SJCRH30 (cell line): ENCODE data around the gene KIF18A. TPM values are rescaled to one million over a fixed set of nuclear protein-coding genes. Genes with fewer than 3 reads are reported as not detected.
"Not testable (repeated sequence)": the region's sequence is repeated elsewhere in the genome, so short reads cannot be mapped to it uniquely, and the experiment has no call there.

ENCODE experiments used
- DNase-seq, 2 experiments: peaks; one replicate each; pipeline ENCODE4 v3.0.0-alpha.2; 2015 to 2020
- H3K27ac ChIP-seq: fragments of 250-450 bp; sonication (Bioruptor Pico); 2 replicates; pipeline ENCODE4 v1.5.1; 2020; ENCODE audit warnings: mild to moderate bottlenecking, moderate library complexity
- H3K27me3 ChIP-seq: fragments of 250-450 bp; sonication (Bioruptor Pico); 2 replicates; pipeline ENCODE4 v1.5.1; 2020; ENCODE audit warnings: mild to moderate bottlenecking, moderate library complexity
- H3K36me3 ChIP-seq: fragments of 250-450 bp; sonication (Bioruptor Pico); 2 replicates; pipeline ENCODE4 v1.5.1; 2020; ENCODE audit warnings: mild to moderate bottlenecking, moderate library complexity
- H3K4me1 ChIP-seq: fragments of 250-450 bp; sonication (Bioruptor Pico); 2 replicates; pipeline ENCODE4 v1.5.1; 2020; ENCODE audit warnings: mild to moderate bottlenecking, moderate library complexity
- H3K4me3 ChIP-seq: fragments of 250-450 bp; sonication (Bioruptor Pico); 2 replicates; pipeline ENCODE4 v1.5.1; 2020; ENCODE audit warnings: mild to moderate bottlenecking, moderate library complexity
- H3K9me3 ChIP-seq: fragments of 250-450 bp; sonication (Bioruptor Pico); replicated peaks from 2 replicates; pipeline ENCODE4 v1.5.1; 2020; ENCODE audit warnings: mild to moderate bottlenecking, moderate library complexity
- total RNA-seq: library from RNA; depleted of rRNA; stranded (reverse); fragments of >200 nt; shearing (Covaris generic); gene quantifications from 2 replicates; pipeline ENCODE4 v1.2.3, GENCODE V29; 2014; rRNA removed

KIF18A gene
- total RNA-seq = 34.1 and 45.0 TPM in 2 replicates

DNA sequence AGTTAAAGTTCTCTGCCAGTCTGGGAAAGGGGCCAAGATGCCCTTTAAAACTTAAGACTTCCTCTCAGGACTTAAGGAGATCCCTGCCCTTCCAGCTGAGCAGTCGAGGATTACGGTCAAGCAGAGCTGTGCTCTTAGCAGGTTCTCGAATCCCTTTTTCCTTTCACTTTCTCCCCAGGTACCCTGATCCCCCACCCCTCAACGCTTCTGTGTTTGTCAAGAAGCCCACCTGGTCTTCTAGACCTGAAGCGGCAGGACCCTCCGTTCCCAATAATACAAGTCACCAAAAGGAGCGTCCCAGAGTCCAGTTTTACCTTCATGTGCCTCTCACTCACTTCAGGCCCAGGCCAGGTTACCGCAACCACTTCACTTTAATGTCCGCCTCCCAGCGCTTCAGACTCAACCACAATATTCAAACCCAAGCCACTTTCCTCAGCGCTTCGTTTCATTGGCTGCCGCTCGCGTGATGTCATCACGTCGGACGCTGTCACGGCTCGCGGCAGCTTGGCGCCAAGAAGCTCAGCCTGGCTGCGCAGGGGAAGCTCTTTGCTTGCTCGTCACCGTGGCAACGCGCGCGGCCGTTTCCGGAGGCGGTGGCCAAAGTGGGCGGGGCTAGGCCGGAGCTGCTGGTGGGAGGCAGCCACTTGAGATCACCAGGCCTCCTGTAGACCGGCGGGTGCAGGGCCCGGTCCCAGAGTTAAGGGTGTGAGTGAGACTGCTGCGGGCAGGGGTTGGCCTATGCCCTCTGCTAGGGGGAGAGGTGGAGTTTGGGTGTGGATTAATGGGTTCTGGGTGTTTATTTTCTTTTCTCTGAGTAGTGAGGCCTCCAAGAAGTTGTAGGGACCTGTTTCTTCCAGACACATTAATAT is at the start of gene KIF18A, which contains the start of gene METTL15:
TSS of gene KIF18A (minus strand) at position 407 of the 869 bp plus-strand sequence. CDS start 10,209 bp downstream, outside the sequence.
TSS of gene METTL15 (plus strand) at position 639 of the 869 bp plus-strand sequence. CDS start 4,947 bp downstream, outside the sequence.
- DNase-seq = peak; percentile 99
- H3K27me3 ChIP-seq = no peaks in the 10 kb centered on the region
- H3K4me3 ChIP-seq = peak within 1 kb of the TSS; percentile 87
- H3K36me3 ChIP-seq = no peaks in the 10 kb centered on the region
- no peaks in the 10 kb centered on the region for H3K9me3 ChIP-seq
- H3K27ac ChIP-seq = peak within 1 kb of the TSS; percentile 86
- H3K4me1 ChIP-seq = peaks cover 9% of the 10 kb centered on the region; the same call in 1 of the 2 replicates

GRCh38 chr11:28153586-28153985 is 45.6 kb upstream of the KIF18A start:
- Histone ChIP-seq H3K4me3 (no peak overlapping the region), H3K27ac (no peak overlapping the region), H3K36me3 (peaks cover 6% of the 10 kb centered on the region; the same call in 1 of the 2 replicates), H3K4me1 (no peaks in the 10 kb centered on the region), H3K9me3 (no peaks in the 10 kb centered on the region; the same call in 1 of the 2 replicates), H3K27me3 (no peaks in the 10 kb centered on the region)
- no peak for DNase-seq

GRCh38 chr11:28152743-28153142 is 44.8 kb upstream of the KIF18A start:
- H3K36me3 ChIP-seq = peaks cover 6% of the 10 kb centered on the region; the same call in 1 of the 2 replicates
- H3K4me1 ChIP-seq = no peaks in the 10 kb centered on the region
- no peaks in the 10 kb centered on the region for H3K27me3 ChIP-seq
- no peak for DNase-seq
- no peaks in the 10 kb centered on the region; the same call in 1 of the 2 replicates for H3K9me3 ChIP-seq
- no peak overlapping the region for H3K4me3 ChIP-seq
- H3K27ac ChIP-seq = no peak overlapping the region

DNA sequence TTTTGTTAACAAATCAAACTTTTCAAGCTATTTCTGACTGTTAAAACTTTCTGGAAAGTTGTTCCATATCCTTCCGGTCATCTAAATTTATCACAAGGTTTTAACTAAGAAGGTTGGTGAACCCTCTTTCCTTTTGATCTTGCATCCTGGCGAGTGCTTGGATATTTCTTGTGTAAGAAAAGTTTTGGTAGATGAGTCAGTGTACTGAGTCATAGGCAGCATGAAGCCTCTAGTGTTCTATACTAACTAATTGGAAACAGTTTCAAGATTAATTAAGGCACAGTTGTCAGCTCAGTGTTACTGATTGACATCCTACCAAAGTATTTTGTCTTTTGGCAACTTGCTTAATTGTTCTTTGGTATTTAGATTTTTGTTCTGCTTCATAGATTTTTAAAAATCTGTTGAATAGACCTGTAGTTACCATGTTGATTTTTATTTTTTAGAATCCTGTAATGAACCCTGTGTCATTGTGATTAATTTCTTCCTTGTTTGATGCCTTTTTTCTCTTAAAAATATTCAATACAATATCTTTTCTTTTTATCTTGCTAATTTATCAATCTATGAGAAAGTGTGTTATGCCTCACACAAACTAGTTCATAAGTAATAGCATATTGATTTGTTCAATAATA is 38.3 kb upstream of the KIF18A start:
- DNase-seq = peak in 1 of 2 experiments; percentile 9
- H3K36me3 ChIP-seq = no peaks in the 10 kb centered on the region
- no peaks in the 10 kb centered on the region for H3K27me3 ChIP-seq
- no peak overlapping the region for H3K4me3 ChIP-seq
- no peaks in the 10 kb centered on the region; the same call in 1 of the 2 replicates for H3K9me3 ChIP-seq
- no peak overlapping the region for H3K27ac ChIP-seq
- H3K4me1 ChIP-seq = 0 out of 2 replicates have a peak, but pooled peaks cover 3% of the 10 kb centered on the region

- Histone ChIP-seq H3K36me3 (no peaks in the 10 kb centered on the region), H3K9me3 (peaks cover 5% of the 10 kb centered on the region; the same call in 1 of the 2 replicates), H3K27ac (no peak overlapping the region), H3K4me3 (no peak overlapping the region), H3K27me3 (no peaks in the 10 kb centered on the region), H3K4me1 (0 out of 2 replicates have a peak, but pooled peaks cover 3% of the 10 kb centered on the region)
- no peak for DNase-seq
Observed at GRCh38 chr11:28144808-28145207, 36.9 kb upstream of the KIF18A start.

GRCh38 chr11:28142724-28143123 is 34.8 kb upstream of the KIF18A start:
- DNase-seq = no peak
- H3K36me3 ChIP-seq = no peaks in the 10 kb centered on the region
- 0 out of 2 replicates have a peak, but pooled peaks cover 3% of the 10 kb centered on the region for H3K4me1 ChIP-seq
- peaks cover 14% of the 10 kb centered on the region for H3K9me3 ChIP-seq
- H3K4me3 ChIP-seq = no peak overlapping the region
- H3K27ac ChIP-seq = no peak overlapping the region
- H3K27me3 ChIP-seq = no peaks in the 10 kb centered on the region

DNA sequence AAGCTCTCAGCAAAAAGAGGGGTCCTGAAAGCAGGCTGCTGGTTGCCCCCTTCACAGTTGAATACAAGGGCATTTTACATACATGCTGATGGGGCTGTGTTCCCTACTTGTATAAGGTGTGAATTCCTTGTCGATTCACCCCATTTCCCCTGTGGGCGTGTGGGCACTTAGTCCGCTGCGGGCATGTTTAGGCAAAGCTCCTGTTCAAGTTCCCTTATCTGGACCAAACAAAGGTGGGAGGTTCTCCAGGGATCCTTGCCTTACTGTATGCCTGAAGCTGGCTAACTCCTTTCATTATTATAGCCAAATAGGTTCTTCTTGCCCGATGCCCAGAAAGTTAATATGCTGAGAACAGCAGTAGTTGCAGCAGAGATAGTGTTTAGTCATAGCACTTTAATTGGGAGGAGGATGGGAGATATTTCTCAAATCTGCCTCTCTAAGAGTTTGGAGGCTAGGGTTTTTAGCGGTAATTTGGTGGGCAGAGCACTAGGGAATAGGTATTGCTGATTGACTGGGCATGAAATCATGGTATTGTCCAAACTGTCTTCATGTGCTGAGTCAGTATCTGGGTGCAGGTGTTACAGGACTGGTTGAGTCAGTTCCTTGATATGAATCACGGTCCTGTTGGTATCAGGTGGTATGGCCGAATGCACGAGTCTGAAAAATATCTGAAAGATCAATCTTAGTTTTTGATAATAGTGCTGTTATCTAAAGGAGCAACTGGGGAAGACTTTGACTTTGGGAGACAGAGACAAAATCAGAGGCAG is 32.9 kb upstream of the KIF18A start:
- Histone ChIP-seq H3K27me3 (no peaks in the 10 kb centered on the region), H3K9me3 (peaks cover 14% of the 10 kb centered on the region), H3K4me1 (0 out of 2 replicates have a peak, but pooled peaks cover 2% of the 10 kb centered on the region), H3K36me3 (no peaks in the 10 kb centered on the region), H3K27ac (no peak overlapping the region), H3K4me3 (no peak overlapping the region)
- DNase-seq = no peak

- Histone ChIP-seq H3K9me3 (peaks cover 14% of the 10 kb centered on the region), H3K36me3 (peaks cover 4% of the 10 kb centered on the region; the same call in 1 of the 2 replicates), H3K4me3 (no peak overlapping the region), H3K27me3 (no peaks in the 10 kb centered on the region), H3K27ac (no peak overlapping the region), H3K4me1 (no peaks in the 10 kb centered on the region)
- DNase-seq = no peak
Observed at GRCh38 chr11:28139841-28140415, 32.0 kb upstream of the KIF18A start.

DNA sequence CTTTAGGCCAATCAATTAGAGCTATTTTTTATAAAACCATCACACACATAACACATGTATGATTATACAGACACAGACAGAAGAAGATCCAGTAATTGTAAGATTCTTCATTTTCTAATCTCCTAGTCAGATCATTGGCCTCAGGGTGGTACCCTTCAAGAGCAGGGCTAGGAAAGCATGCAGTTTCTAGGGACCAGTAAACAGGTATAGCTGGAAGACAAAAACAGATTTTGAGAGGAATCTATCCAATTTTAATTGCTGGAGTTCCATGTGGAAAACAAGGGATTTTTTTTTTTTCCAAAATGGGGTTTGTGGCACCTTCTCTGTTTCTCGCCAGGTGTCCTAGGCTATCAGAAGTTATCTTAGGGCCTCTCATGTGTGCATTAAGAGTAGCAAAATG is 29.9 kb upstream of the KIF18A start:
- H3K36me3 ChIP-seq = peaks cover 5% of the 10 kb centered on the region; the same call in 1 of the 2 replicates
- no peaks in the 10 kb centered on the region for H3K27me3 ChIP-seq

DNA sequence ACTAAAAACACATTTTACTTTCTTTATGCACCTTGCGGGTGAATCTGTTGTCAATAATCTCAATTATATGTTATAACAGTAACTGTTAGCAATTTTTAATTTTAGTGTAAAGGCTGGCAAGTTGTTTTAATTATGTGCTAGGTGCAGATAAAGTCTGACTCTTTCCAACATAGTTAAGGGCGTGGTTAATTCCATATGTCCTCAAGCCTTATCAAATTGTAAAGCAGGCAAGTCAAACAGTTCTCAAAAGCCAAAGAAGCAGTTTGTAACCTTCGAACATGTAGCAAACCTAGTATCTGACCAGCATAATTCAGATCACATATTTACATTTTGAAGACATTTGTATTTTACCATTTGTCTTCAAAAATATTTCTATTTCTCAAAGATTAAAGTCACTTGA is 29.4 kb upstream of the KIF18A start:
- Histone ChIP-seq H3K4me3 (no peak overlapping the region), H3K4me1 (no peaks in the 10 kb centered on the region), H3K27me3 (no peaks in the 10 kb centered on the region), H3K9me3 (peaks cover 14% of the 10 kb centered on the region), H3K27ac (no peak overlapping the region), H3K36me3 (peaks cover 5% of the 10 kb centered on the region; the same call in 1 of the 2 replicates)
- DNase-seq = no peak

More for the DNA sequence above, 29.9 kb upstream of the KIF18A start:
- Histone ChIP-seq H3K9me3 (peaks cover 14% of the 10 kb centered on the region), H3K27ac (no peak overlapping the region), H3K4me3 (no peak overlapping the region), H3K4me1 (no peaks in the 10 kb centered on the region)
- no peak for DNase-seq

GRCh38 chr11:28136157-28136556 is 28.2 kb upstream of the KIF18A start:
- not testable (repeated sequence) for H3K27me3 ChIP-seq, H3K27ac ChIP-seq, H3K4me3 ChIP-seq, DNase-seq, H3K36me3 ChIP-seq, H3K4me1 ChIP-seq
- peaks cover 14% of the 10 kb centered on the region for H3K9me3 ChIP-seq

DNA sequence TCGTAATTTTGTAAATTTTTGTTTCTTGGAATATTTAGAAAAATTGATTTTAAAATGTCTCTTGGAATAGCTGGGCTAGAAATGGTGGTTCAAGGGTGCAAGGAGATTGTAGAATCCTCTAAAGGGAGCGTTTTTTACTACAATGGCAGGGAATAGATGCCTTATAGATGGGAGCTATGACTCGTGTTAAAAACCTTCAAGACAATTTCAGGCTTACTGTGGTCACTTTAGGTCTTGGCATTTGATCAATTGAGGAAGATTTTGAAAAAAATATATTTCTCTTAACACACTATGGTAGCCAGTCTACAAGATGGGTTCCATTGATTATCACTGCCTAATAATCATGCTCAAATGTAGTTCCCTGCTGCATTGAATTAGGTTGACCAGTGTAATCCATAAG is 25.2 kb upstream of the KIF18A start:
- no peak overlapping the region for H3K27ac ChIP-seq
- peaks cover 2% of the 10 kb centered on the region for H3K9me3 ChIP-seq
- DNase-seq = no peak
- H3K36me3 ChIP-seq = peaks cover 5% of the 10 kb centered on the region; the same call in 1 of the 2 replicates
- no peaks in the 10 kb centered on the region for H3K4me1 ChIP-seq
- no peaks in the 10 kb centered on the region for H3K27me3 ChIP-seq
- no peak overlapping the region for H3K4me3 ChIP-seq

DNA sequence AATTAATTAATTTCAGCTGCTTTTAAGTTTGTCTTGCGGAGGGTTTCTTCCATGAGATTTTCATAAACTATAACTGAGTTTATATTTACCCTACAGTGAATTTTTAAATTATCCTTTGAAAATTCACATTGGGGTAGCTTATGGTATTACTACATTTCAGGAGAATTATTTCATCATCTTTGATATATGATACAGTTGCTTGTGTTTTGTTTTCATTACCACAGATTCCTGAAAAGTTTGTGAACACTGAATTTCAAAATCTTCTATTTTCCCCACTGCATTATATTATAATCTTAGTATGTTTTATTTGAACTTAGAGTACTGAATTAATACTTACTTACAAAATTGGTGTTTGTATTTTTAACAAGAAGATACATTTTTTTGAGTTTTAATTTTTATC is 24.6 kb upstream of the KIF18A start:
- Histone ChIP-seq H3K27ac (no peak overlapping the region), H3K9me3 (no peaks in the 10 kb centered on the region), H3K4me3 (no peak overlapping the region), H3K27me3 (no peaks in the 10 kb centered on the region), H3K4me1 (no peaks in the 10 kb centered on the region), H3K36me3 (peaks cover 5% of the 10 kb centered on the region; the same call in 1 of the 2 replicates)
- DNase-seq = no peak

GRCh38 chr11:28123151-28123581 is 15.2 kb upstream of the KIF18A start:
- Histone ChIP-seq H3K27ac (no peak overlapping the region), H3K4me3 (no peak overlapping the region), H3K4me1 (no peaks in the 10 kb centered on the region), H3K36me3 (peaks cover 2% of the 10 kb centered on the region), H3K27me3 (no peaks in the 10 kb centered on the region), H3K9me3 (no peaks in the 10 kb centered on the region)
- DNase-seq = no peak
